GM04504 (cell line): ENCODE measurements around the gene CHD2.
"Not testable (repeated sequence)": the region's sequence is repeated elsewhere in the genome, so short reads cannot be mapped to it uniquely, and the experiment has no call there.

Experiments used
- DNase-seq: peaks from one replicate; pipeline ENCODE4 v3.0.0-alpha.2; 2012; ENCODE audit warnings: low read depth

CHD2 gene

DNA sequence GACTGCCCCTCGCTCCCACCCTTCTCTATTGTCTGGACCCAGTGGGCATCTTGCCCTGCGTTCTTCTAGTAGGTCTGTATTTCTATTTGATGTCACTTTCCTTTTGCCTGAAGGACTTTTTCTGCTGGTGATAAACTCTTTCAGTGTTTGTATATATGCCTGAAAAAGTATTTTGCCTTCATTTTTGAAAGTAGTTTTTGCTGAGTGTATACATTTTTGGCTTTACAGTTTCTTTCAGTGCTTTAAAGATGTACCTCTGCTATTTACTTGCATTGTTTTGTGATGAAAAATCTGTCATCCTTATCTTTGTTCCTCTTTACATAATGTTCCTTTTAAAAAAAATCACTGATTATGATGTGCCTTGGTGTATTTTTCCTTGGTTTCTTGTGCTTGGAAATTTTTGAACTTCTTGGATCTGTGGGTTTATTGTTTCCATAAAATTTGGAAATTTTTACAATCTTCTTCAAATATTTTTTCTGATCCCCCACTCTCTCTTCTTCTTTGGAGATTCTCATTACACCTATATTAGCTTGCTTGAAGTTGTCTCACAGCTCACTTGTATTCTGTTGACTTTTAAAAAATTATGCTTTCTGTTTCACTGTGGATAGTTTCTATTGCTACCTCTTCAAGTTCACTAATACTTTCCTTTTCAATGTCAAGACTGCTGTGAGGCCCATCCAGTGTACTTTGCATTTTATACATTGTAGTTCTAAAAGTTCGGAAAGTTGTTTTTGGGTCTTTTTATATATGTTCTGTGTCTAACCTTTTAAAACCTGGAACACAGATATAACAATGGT, 121.0 kb downstream of the CHD2 start:
- DNase-seq: no peak

GRCh38 chr15:93024293-93024692, 124.2 kb downstream of the CHD2 start:
- no peak for DNase-seq

DNA sequence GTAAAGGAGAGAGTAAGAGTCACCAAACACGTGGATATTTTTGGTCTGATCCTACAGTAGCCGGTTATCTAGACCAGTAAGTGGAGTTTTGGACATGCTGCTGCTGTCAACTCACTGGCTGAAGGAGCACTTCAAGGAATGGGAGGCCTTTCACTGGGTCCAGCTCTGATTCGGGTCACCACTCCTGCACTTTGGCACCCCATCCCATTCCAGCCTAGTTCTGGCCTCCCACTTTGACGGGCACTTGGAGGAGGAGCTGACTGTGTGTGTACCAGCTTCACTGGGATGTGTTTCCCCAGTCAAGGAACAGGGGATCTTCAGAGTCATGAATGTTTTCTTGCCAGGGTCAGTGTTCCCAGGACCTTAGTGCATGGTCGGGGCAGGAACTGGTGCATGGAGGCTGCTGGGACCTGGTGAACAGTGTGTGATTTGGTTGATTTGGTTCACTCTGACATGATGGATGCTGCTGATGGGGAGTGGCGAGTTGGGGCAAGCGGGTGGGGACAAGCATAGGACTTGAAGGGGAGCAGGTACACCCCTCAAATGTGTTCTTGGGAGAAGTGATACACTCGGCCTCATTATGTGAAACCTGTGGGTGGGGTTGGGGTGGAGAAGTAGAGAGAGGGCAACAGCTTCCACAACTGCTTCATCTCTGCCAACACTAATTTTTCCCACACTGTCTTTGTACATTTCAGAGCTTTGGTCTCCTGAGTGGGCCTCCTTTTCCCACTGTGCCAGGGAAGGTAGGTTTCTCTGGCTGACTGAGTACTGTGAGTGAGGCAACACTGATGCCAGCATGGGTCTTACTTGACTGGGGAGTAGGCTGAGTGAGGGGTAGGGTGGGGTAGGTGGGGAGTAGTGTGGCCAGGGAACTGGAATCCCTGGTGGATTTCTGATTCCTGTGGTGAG, 124.8 kb downstream of the CHD2 start:
- DNase-seq: no peak

DNA sequence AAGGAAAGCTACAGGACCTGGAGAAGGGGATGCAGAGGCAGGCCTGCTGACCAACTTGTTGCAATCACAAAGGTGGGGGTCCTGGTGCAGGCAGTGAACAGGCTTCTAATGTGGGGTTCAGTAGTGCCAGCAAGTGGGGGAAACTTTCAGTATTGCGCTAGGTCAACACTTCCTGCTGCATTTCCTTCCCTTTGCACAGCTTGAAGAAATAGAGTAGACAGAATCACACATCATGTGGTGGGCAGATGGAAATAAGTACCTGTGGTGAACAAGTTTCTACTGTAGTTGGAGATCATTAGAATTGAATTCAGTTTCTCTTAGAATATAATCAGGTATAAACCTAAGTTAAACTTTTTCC, 125.5 kb downstream of the CHD2 start:
- no peak for DNase-seq

DNA sequence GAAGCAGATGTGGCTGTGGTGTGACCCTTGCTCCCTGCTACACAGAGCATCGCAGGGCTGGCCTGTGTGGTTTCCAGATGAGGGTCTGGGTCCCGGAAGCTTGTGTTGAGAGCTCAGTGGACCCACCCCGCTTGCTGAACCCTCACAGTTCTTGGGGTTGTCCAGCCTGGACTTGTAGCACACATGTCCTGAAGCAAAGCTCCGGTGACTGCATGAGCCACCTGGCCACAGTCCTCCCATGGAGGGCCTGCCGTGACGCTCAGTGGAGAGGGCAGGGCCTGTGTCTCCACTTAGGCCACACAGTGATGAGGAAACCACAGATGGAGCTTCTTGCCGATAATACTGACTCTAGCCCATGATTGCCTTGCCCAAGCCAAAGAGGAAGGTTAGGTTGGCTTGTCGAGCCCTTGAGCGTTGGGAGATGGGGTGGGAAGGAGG, 126.3 kb downstream of the CHD2 start:
- no peak for DNase-seq

GRCh38 chr15:93027413-93027812, 127.3 kb downstream of the CHD2 start:
- DNase-seq: no peak

- DNase-seq: no peak
Observed at GRCh38 chr15:93028111-93028631, 128.0 kb downstream of the CHD2 start.

GRCh38 chr15:93028632-93029213, 128.6 kb downstream of the CHD2 start:
- peak; percentile 86 for DNase-seq

DNA sequence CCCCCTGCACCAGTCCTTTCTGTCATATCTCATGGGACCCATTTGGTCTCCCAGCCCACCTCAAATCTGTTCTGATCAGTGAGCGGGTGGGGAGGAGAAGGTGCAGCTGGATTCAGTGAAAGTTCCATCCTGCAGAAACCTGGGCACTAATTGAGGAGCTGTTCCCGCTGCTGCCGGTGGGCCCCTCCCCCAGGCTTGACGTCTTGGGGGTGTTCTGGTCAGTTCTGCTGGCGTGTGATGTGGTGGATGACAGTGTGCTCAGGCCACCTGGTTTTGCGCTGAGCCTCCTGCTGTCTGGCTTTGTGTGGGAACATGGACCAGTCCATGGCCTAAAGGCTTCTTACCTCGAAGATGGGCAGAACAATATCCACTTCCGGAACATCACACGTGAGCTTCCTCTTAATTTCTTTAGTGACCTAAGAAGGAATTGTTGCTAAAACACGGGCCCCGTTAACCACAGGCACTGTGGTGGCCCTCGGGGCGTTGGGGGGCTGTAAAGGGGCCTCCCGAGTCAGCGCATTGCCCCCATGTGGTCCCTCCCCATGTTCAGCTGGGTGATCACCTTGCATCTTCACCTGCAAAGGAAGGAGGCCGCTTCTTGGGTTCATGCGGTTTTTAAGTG, 129.2 kb downstream of the CHD2 start:
- DNase-seq: no peak

DNA sequence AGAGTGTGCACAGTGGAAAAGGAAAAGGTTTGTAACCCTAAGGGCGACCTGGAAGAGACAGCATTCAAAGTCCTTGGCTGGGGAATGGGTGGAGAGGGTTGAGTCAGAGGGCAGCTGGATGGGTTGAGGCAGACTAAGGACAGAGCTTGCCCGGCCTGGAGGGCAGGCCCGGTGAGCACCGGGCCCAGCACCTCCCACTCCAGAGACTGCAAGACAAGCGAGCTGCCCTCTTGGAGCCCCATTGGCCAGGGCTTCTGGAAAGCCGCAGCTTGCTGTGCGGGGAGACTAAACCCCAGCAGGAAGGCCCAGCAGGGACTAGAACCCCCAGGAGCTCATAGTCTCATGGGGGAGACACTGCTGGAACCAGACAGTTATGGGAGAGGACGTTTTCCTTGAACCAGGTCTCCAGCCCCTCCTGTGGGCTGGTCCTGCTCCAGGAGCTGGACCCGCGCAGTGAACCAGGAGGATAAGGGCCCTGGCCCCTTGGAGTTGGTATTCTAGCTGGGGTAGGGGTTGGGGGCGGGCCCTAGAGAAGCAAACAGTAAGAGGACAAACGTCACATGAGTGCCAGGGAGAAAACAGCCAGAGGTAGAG, 129.8 kb downstream of the CHD2 start:
- DNase-seq: no peak

GRCh38 chr15:93030430-93031102, 130.4 kb downstream of the CHD2 start:
- peak; percentile 38 for DNase-seq

DNA sequence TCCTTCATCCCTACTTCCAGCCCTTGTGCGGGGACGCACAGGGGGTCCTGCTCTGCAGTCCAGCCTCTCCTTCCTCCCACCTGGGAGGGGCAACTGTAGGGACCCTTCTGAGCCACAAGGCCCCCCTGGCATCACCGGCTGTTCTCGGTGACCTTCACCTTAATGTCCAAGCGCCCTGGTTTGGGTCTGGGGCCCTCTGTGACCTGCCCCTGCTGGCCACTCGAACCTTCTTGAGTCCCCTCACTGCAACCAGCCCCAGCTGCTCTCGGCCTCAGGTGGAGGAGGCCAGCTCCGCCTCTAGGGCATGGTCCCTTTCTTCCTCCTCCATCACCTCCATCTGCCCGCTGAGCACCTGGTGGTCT, 131.0 kb downstream of the CHD2 start:
- DNase-seq: no peak

GRCh38 chr15:93031557-93032384, 131.6 kb downstream of the CHD2 start:
- not testable (repeated sequence) for DNase-seq

- not testable (repeated sequence) for DNase-seq
Observed at GRCh38 chr15:93032515-93033206, 132.5 kb downstream of the CHD2 start.

- DNase-seq: no peak
Observed at GRCh38 chr15:93033434-93034045, 133.4 kb downstream of the CHD2 start.

- no peak for DNase-seq
Observed at GRCh38 chr15:93034512-93034911, 134.4 kb downstream of the CHD2 start.

- no peak for DNase-seq
Observed at GRCh38 chr15:93035092-93035915, 135.2 kb downstream of the CHD2 start.
